K562 treated with DMSO at 1 percent for 12 hours (cell line): Measurements from ENCODE around the gene MOSPD3. TPM values are rescaled to one million over a fixed set of nuclear protein-coding genes. Genes with fewer than 3 reads are reported as not detected.

Experiments
- total RNA-seq: library from RNA; unstranded; fragments of 300-600 nt; gene quantifications from 2 replicates; pipeline ENCODE4 v1.2.3, GENCODE V29; 2022; ENCODE audit not compliant: insufficient read depth

Gene MOSPD3, protein sequence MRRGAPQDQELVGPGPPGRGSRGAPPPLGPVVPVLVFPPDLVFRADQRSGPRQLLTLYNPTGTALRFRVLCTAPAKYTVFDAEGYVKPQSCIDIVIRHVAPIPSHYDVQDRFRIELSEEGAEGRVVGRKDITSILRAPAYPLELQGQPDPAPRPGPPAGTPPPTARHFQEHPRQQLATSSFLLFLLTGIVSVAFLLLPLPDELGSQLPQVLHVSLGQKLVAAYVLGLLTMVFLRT
- total RNA-seq: 40.9 and 41.5 TPM in 2 replicates

DNA sequence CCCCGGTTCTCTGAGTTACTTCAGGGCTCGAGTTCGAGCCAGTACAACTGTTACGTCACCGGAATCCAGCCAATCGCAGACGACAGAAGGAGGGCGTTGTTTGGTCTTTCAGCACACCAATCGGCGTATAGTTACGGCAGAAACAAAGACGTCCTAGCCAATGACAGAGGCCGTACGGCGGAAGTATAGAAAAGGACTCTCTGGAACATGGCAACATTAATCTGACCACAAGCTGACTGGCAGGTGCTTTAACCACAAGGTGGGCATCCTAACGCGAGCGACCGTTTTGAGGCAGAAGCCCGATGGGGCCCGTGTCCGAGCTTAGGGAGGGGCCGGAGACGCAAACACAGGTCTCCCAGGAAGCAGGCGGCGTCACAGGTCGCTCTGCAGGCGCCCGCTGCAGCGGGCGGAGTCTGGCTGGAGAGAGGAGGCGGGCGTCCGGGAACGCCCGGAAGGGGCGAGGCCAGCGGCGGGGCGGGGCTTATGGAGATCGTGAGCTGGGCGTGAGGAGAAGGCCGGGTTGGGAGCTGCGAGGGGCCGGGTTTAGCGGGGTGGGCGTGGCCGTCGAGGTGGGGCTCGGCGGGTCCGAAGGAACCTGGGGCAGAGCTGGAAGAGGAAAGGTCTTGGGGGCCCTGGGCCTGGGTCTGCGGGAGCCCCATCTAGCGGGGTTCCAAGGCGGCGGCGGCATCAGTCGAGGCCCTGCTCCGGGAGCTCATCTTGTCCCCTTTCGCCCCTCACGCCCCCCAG is at the start of gene MOSPD3:
Gene MOSPD3, plus strand, starts transcription at position 558 of the 747 bp plus-strand sequence. CDS start 252 bp downstream, outside the sequence.

DNA sequence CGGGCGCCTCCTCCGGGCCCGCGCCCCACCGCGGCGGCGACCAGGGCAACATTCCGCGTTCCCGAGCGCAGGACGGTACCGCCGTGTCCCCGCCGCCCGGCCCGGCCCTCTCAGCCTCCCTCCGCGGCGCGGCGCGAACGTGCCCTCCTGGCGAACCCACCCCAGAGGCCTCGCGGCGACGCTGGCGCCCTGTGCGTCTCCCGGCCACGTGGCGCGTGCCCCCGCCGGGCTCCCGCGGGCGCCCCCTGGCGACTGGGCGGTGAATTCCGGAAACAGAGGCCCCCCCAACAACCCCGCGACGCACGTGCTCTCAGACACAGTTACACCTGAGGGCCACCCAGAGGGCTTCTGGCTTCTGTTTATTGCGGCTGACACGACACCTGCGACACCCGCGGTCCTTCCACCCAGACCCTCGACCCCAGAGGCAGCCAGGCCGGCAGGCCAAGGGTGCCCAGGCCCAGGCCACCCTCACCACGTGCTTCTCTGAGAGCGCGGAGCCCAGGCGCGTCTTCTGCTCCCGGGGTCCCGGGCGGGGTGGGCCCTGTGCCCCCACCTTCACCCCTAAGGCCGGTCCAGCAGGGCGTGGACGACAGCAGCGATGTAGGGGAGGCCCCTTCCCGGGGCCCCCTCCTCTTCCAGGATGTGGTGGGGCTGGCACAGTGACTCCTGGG is 38.5 kb upstream of the MOSPD3 start, which contains the start of gene SAP25:
Gene SAP25, minus strand, starts transcription at position 210 of the 671 bp plus-strand sequence. Its CDS starts 158 bp downstream, at position 52.

DNA sequence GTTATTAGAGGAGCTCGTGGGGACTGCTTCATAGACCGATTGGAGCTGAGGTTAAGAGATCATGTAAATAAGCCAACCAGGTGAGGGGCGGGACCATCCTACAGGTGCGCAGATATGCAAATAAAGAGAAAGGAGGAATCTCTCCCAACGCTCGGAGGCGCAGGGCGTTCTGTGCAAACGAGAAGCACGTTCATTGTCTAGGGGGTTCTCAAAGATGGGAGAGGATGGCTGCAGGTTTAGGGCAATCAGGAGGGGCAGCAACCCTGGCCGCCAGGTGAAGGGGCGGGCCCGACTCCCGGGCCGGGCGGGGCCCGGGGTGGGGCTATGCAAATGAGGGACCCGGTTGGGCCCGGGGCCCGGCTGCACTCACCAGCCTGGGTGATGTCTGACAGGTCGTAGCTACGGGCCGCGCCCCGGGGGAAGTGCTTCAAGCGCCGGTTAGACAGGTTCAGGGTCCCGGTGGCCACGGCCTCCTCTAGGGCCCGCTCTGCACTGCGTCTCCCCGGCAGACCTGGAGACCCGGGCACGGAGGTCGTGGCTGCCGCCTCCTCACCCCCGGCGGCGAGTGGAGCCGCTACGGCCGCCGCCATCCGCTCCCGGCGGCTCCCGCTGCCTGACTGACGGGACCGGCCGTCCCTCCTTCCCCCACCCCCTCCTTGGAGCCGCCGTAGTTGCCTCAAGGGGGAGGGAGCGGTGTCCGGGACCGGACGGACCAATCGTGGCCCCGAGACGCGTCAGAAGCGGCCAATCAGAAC is 26.7 kb upstream of the MOSPD3 start, which contains the start of gene LRCH4:
Gene LRCH4, minus strand, starts transcription at position 619 of the 755 bp plus-strand sequence. Its CDS starts 29 bp downstream, at position 590.

DNA sequence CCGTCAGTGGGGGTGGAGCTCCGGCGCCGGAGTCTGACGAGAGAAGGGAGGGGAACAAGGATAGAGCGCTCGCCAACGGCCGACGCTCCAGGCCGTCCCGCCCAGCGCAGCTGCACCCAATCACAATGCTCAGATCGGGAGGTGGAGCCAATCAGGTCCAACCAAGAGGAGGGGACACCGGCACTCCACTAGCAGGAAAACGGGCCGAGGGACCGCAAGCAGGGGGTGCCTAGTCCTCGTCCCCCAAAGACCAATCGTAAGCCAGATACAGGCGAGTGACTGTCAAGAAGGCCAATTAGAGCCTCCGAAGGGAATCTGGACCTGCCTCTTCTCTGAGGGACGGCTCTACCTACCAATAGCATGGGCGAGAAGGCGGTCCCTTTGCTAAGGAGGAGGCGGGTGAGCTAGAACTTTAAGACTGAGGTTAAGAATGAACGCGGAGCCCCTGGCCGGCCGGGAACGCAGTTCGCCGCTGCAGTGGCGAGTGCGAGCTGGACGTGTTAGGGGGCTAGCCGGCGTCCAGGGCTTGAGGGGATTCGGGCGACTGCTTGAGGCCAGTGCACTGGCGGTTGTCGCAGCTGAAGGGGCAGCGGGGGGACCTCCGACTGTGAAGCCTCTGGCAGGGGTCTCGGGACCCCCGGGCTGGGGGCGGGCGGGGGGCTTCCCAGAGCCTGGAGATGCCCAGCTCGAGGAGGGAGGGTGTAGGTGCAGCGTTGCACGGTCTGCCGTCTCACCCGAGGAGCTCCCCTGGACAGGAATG is 25.9 kb upstream of the MOSPD3 start, which contains the start of gene FBXO24:
Gene FBXO24, plus strand, starts transcription at position 63 of the 760 bp plus-strand sequence. Its CDS starts 298 bp downstream, at position 361.

DNA sequence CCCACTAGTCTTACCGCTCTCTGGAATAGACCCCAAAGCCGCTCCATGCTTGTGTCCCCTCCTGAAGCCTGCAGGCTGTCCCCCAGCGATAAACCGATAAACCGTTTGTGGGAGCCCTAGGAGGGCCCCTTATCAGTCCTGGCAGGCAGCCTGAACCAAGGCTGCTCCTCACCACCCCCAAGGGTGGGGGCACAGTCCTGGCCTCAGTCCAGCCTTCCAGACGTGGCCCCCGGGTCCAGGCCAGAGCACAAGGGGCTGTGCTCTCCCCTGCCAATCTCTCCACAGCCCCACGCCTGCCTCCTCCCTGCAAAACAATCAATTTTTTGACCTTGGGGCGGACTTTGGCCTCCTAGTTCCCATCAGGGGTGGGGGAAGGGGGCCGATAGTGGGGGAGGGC is 29.1 kb downstream of the MOSPD3 start, which contains the start of gene TFR2:
Gene TFR2, minus strand, starts transcription at position 90 of the 397 bp plus-strand sequence. Its CDS starts 43 bp downstream, at position 47.

DNA sequence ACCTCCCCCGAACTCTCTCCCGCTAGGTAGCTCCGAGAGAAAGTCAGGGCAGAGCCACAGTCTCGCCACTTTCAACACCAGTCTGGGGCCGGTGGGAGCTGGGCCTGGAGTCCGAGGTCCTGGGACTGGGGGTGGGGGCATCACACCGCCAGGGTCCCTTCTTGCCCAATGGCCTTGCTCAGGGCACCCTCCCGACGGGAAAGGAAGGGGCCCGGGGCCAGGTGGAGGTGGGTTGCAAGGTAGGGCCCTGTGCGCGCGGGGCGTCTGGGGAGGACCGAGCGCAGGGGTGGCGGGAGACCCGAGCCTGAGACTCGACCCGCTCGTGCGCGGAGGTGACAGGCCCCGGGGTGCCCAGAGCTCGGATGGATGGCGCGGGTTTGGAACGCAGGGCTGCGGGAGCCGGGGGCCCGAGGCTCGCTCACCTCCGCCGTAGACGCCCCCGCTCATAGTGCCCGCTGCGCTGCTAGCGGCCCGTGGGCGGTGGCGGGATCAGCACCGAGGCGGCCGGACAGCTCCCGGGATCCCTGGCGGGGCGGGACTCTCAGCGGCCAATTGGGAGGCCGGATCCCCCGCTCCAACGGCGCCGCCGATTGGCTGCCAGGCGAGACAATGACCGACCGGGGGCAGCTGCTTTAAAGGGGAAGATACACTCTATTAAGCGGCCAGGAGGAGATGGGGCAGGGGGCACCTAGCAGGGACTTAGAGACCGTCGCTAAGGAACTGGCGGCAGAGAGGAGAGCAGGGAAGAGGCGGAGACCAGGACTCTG is 43.8 kb downstream of the MOSPD3 start, which contains the start of gene ACTL6B:
Gene ACTL6B, minus strand, starts transcription at position 541 of the 767 bp plus-strand sequence. Its CDS starts 94 bp downstream, at position 447.

Other genes starting within 250 kb of the MOSPD3 start
- gene PILRA, start 239.1 kb upstream of the MOSPD3 start, total RNA-seq: 1.5 and 3.7 TPM in 2 replicates
- 2.3 and 7.2 TPM in 2 replicates for gene ZCWPW1, start 183.8 kb upstream of the MOSPD3 start, total RNA-seq
- gene MEPCE, start 182.7 kb upstream of the MOSPD3 start, total RNA-seq: 61.3 and 85.4 TPM in 2 replicates
- 84.0 and 131 TPM in 2 replicates for gene PPP1R35, start 176.0 kb upstream of the MOSPD3 start, total RNA-seq
- gene SPACDR, start 148.3 kb upstream of the MOSPD3 start, total RNA-seq: 2.1 TPM in 1 of 2 replicates, not detected in the other
- 141 and 148 TPM in 2 replicates for gene TSC22D4, start 133.3 kb upstream of the MOSPD3 start, total RNA-seq
- gene NYAP1, start 128.6 kb upstream of the MOSPD3 start, total RNA-seq: 1.2 TPM in 2 replicates
- gene AGFG2, start 73.3 kb upstream of the MOSPD3 start, total RNA-seq: 16.6 and 18.5 TPM in 2 replicates
- gene SAP25, start 38.6 kb upstream of the MOSPD3 start, total RNA-seq: 11.5 and 19.0 TPM in 2 replicates
- gene LRCH4, start 26.4 kb upstream of the MOSPD3 start, total RNA-seq: 67.0 and 99.9 TPM in 2 replicates
- gene FBXO24, start 26.2 kb upstream of the MOSPD3 start, total RNA-seq: 1.3 and 2.5 TPM in 2 replicates
- gene PCOLCE, start 10.2 kb upstream of the MOSPD3 start, total RNA-seq: 14.4 and 24.9 TPM in 2 replicates
- gene TFR2, start 29.0 kb downstream of the MOSPD3 start, total RNA-seq: 47.9 and 70.0 TPM in 2 replicates
- not detected in 2 replicates for gene ACTL6B, start 43.9 kb downstream of the MOSPD3 start, total RNA-seq
- 568 and 655 TPM in 2 replicates for gene GNB2, start 61.2 kb downstream of the MOSPD3 start, total RNA-seq
- 11.4 and 30.9 TPM in 2 replicates for gene GIGYF1, start 81.7 kb downstream of the MOSPD3 start, total RNA-seq
- gene POP7, start 93.6 kb downstream of the MOSPD3 start, total RNA-seq: 82.2 and 128 TPM in 2 replicates
- not detected in 2 replicates for gene EPO, start 107.9 kb downstream of the MOSPD3 start, total RNA-seq
- gene ZAN, start 121.1 kb downstream of the MOSPD3 start, total RNA-seq: not detected in 2 replicates
- 29.2 and 45.9 TPM in 2 replicates for gene EPHB4, start 215.0 kb downstream of the MOSPD3 start, total RNA-seq
- gene SLC12A9, start 240.2 kb downstream of the MOSPD3 start, total RNA-seq: 11.1 and 18.6 TPM in 2 replicates